ENCODE measurements around the gene QKI. TPM values are rescaled to one million over a fixed set of nuclear protein-coding genes. Genes with fewer than 3 reads are reported as not detected.

QKI gene
- total RNA-seq, 1 donor from 2014 or later = 247 TPM

DNA sequence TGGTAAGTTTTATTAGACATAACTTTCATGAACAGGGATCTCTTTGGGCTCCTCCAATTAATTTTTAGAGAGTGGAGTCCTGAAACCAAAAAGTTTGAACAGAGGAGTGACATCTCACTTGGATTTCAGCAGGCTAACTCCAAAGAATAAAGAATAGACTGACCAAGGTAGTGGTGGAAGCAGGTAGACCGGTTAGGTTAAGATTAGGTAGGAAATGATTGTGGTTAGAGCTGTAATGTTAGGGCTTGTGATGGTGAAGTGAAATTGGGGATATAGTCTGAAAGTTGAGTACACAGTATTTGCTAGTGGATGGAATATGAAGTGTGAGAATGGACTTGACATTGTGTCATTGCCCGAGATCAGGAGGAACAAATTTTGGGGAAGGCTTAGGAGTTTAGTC lies 27.8 kb downstream of the QKI start:
- ATAC-seq (peak in 1 of 2 donors; percentile 22), DNase-seq (no peak)
- Histone ChIP-seq H3K4me1 (peaks cover 76% of the 10 kb centered on the region), H3K4me3 (no peak overlapping the region), H3K27me3 (ENCODE audit: low read depth) (no peaks in the 10 kb centered on the region), H3K36me3 (no peaks in the 10 kb centered on the region), H3K27ac (no peak overlapping the region), H3K9me3 (no peaks in the 10 kb centered on the region)
- TF ChIP-seq, protein P1, sequence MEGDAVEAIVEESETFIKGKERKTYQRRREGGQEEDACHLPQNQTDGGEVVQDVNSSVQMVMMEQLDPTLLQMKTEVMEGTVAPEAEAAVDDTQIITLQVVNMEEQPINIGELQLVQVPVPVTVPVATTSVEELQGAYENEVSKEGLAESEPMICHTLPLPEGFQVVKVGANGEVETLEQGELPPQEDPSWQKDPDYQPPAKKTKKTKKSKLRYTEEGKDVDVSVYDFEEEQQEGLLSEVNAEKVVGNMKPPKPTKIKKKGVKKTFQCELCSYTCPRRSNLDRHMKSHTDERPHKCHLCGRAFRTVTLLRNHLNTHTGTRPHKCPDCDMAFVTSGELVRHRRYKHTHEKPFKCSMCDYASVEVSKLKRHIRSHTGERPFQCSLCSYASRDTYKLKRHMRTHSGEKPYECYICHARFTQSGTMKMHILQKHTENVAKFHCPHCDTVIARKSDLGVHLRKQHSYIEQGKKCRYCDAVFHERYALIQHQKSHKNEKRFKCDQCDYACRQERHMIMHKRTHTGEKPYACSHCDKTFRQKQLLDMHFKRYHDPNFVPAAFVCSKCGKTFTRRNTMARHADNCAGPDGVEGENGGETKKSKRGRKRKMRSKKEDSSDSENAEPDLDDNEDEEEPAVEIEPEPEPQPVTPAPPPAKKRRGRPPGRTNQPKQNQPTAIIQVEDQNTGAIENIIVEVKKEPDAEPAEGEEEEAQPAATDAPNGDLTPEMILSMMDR (IDR thresholded peaks at IDR 0.05) = no peak
- intact Hi-C loops (cut with DNase I) = no loop called here

DNA sequence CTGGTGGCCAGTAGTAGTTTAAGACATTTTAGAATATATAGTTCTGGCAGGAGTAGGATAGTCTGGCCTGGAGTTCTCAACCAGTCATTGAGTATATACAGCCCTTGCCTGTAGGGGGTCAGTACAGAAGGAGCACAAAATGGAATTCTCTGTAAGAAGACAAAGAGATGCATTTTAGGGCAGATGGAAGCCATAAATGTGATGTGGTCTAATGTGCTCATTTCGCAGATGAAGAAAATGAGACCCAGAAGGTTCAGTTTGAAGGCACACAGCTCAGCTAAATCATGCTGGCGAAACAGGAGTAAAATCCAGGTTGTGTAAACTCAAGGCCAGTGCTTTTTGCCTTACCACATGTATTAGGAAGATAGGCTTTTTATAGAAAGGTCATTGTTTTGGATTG lies 29.6 kb downstream of the QKI start:
- intact Hi-C loops (cut with DNase I) = no loop called here
- Histone ChIP-seq H3K9me3 (no peaks in the 10 kb centered on the region), H3K4me3 (no peak overlapping the region), H3K4me1 (peaks cover 72% of the 10 kb centered on the region), H3K36me3 (no peaks in the 10 kb centered on the region), H3K27ac (no peak overlapping the region), H3K27me3 (ENCODE audit: low read depth) (no peaks in the 10 kb centered on the region)
- ATAC-seq (no peak), DNase-seq (no peak)
- TF ChIP-seq, protein P1 (IDR thresholded peaks at IDR 0.05) = no peak

DNA sequence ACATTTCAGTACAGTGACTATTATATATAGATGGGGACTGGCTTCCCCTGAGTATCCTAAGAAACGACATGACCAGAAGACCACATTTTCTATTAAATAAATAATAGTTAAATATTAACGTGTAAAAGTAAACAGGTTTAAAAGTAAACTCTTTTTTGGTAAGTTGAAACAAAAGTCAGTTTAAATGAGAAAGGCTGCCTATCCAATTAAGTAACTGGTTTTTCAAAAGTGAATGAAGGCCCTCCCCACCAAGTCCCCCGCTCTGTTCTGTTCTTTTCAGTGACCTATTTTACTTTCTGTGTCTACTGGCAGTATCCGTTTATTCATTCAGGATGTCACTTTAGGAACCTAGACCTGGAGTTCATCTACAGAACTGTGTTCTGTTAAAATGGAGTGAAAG lies 32.0 kb downstream of the QKI start:
- no peak for ATAC-seq
- Histone ChIP-seq H3K36me3 (no peaks in the 10 kb centered on the region), H3K27ac (no peak overlapping the region), H3K9me3 (no peaks in the 10 kb centered on the region), H3K4me3 (no peak overlapping the region), H3K27me3 (ENCODE audit: low read depth) (no peaks in the 10 kb centered on the region), H3K4me1 (peaks cover 49% of the 10 kb centered on the region)
- TF ChIP-seq, protein P1 (IDR thresholded peaks at IDR 0.05) = no peak
- intact Hi-C loops (cut with DNase I) = no loop called here
- DNase-seq = no peak

DNA sequence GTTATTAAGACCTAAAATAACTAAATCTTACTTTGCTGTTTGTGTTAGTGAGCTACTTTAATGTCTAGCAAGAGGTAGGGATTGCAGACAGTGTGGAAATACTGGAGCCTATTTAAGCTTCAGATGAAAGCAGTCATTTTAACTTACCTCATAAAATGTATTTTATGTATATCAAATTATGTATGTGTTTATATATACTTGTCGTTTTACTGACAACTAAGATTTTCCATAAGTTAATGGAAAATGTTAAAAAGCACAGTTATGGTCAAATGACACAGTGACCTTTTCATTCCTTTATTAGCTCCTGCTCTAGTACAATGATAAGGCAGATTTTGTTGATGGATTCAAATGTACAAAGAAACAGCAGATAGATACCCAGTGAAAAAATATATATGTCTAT lies 34.6 kb downstream of the QKI start:
- Histone ChIP-seq H3K4me1 (peaks cover 41% of the 10 kb centered on the region), H3K4me3 (no peak overlapping the region), H3K27ac (no peak overlapping the region), H3K36me3 (no peaks in the 10 kb centered on the region), H3K27me3 (ENCODE audit: low read depth) (no peaks in the 10 kb centered on the region), H3K9me3 (no peaks in the 10 kb centered on the region)
- DNase-seq (no peak), ATAC-seq (no peak)
- intact Hi-C loops (cut with DNase I) = no loop called here
- TF ChIP-seq, protein P1 (IDR thresholded peaks at IDR 0.05) = no peak

DNA sequence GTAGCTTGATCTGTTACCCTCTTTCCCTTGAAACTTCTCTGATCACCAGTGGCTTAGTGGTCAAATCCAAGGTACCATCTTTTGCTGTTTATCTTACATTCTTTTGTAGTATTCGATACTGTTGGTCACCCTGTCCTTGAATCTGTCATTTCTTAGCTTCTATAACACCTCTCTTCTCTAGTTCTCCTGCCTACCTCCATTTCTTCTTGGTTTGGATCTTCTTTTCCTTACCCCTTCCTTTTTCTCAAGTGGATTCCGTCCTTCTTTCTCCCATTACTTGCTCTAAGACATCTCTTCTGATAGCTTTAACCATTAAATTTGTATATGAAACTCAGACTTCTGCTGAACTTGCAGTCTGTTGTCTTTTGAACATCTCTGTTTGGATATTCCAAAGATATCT lies 39.9 kb downstream of the QKI start:
- Histone ChIP-seq H3K27ac (no peak overlapping the region), H3K4me3 (no peak overlapping the region), H3K9me3 (no peaks in the 10 kb centered on the region), H3K4me1 (peaks cover 43% of the 10 kb centered on the region), H3K27me3 (ENCODE audit: low read depth) (no peaks in the 10 kb centered on the region), H3K36me3 (peaks cover 14% of the 10 kb centered on the region)
- no peak for ATAC-seq
- DNase-seq = no peak
- intact Hi-C loops (cut with DNase I) = no loop called here
- TF ChIP-seq, protein P1 (IDR thresholded peaks at IDR 0.05) = no peak

DNA sequence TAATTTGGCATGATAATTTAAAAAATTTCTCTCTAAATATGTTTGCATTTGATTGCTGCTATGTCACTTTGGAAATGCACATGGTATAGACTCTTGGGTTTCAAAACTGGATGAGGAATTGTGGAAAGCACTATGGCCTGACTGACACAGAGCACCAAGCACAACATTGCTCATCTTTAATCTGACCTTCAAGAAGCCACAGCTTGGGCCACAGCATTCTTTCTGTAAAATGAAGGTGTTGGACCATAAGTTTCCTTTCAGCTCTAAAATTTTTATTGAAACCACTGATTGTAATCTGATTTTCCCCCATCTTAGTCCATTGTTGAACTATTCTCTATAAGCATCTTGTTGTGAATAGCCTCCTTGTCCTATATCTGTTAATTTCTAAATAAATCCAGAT lies 41.0 kb downstream of the QKI start:
- no peak for DNase-seq
- TF ChIP-seq, protein P1 (IDR thresholded peaks at IDR 0.05) = no peak
- ATAC-seq = no peak

More for the DNA sequence above, 41.0 kb downstream of the QKI start:
- Histone ChIP-seq H3K27me3 (ENCODE audit: low read depth) (no peaks in the 10 kb centered on the region), H3K9me3 (no peaks in the 10 kb centered on the region), H3K27ac (no peak overlapping the region), H3K4me3 (no peak overlapping the region), H3K4me1 (peaks cover 54% of the 10 kb centered on the region), H3K36me3 (peaks cover 14% of the 10 kb centered on the region)
- intact Hi-C loops (cut with DNase I) = no loop called here
